ENCODE data around the gene NSUN2. TPM values are rescaled to one million over a fixed set of nuclear protein-coding genes. Genes with fewer than 3 reads are reported as not detected.

NSUN2 gene
- total RNA-seq = 10 to 100 TPM; 21.2 to 21.4 TPM

GRCh38 chr5:6632888-6633468, at the start of gene NSUN2, which contains the start of gene SRD5A1:
Gene NSUN2 (minus strand): TSS chr5:6633044. CDS start chr5:6632979, 65 bp downstream.
Gene SRD5A1 (plus strand): TSS chr5:6633440. CDS start chr5:6633577, 137 bp downstream.
- Histone ChIP-seq H3K27ac (peak within 1 kb of the TSS; percentile 95), H3K27me3 (no peaks in the 10 kb centered on the region), H3K4me3 (peak within 1 kb of the TSS; percentile 92 to 94), H3K36me3 (peaks cover 20% of the 10 kb centered on the region), H3K9me3 (no peaks in the 10 kb centered on the region), H3K4me1 (peaks cover 0 to 26% of the 10 kb centered on the region in 2 donors)
- DNase-seq (ENCODE audit: low spot score) = peak; percentile 91
- TF ChIP-seq CTCF (IDR thresholded peaks at IDR 0.05) = no peak

- Histone ChIP-seq H3K27me3 (no peaks in the 10 kb centered on the region), H3K27ac (no peak overlapping the region), H3K9me3 (no peaks in the 10 kb centered on the region), H3K4me3 (no peak overlapping the region), H3K4me1 (no peaks in the 10 kb centered on the region), H3K36me3 (no peaks in the 10 kb centered on the region)
- DNase-seq (ENCODE audit: low spot score) = no peak
- TF ChIP-seq CTCF (IDR thresholded peaks at IDR 0.05) = no peak
These were observed 49.4 kb upstream of the NSUN2 start for GRCh38 chr5:6682239-6682638.

- no peak for TF ChIP-seq CTCF (IDR thresholded peaks at IDR 0.05)
- H3K9me3 ChIP-seq = no peaks in the 10 kb centered on the region
These were observed 48.8 kb upstream of the NSUN2 start for GRCh38 chr5:6681682-6682081.

GRCh38 chr5:6680922-6681321, 48.1 kb upstream of the NSUN2 start:
- H3K36me3 ChIP-seq = no peaks in the 10 kb centered on the region
- H3K4me1 ChIP-seq = no peaks in the 10 kb centered on the region
- H3K27me3 ChIP-seq = no peaks in the 10 kb centered on the region
- H3K9me3 ChIP-seq = no peaks in the 10 kb centered on the region
- no peak for DNase-seq (ENCODE audit: low spot score)
- H3K27ac ChIP-seq = no peak overlapping the region
- no peak for TF ChIP-seq CTCF (IDR thresholded peaks at IDR 0.05)
- H3K4me3 ChIP-seq = no peak overlapping the region

More at GRCh38 chr5:6681682-6682081, 48.8 kb upstream of the NSUN2 start:
- Histone ChIP-seq H3K27me3 (no peaks in the 10 kb centered on the region), H3K36me3 (no peaks in the 10 kb centered on the region), H3K27ac (no peak overlapping the region), H3K4me1 (no peaks in the 10 kb centered on the region), H3K4me3 (no peak overlapping the region)
- no peak for DNase-seq (ENCODE audit: low spot score)

GRCh38 chr5:6678385-6678784, 45.5 kb upstream of the NSUN2 start:
- no peak overlapping the region for H3K4me3 ChIP-seq
- no peak overlapping the region for H3K27ac ChIP-seq
- H3K9me3 ChIP-seq = no peaks in the 10 kb centered on the region
- no peak for DNase-seq (ENCODE audit: low spot score)
- TF ChIP-seq CTCF (IDR thresholded peaks at IDR 0.05) = no peak
- H3K4me1 ChIP-seq = no peaks in the 10 kb centered on the region
- no peaks in the 10 kb centered on the region for H3K36me3 ChIP-seq
- no peaks in the 10 kb centered on the region for H3K27me3 ChIP-seq

- no peak for DNase-seq (ENCODE audit: low spot score)
- no peak for TF ChIP-seq CTCF (IDR thresholded peaks at IDR 0.05)
- no peak overlapping the region for H3K4me3 ChIP-seq
- H3K27me3 ChIP-seq = no peaks in the 10 kb centered on the region
- H3K4me1 ChIP-seq = no peaks in the 10 kb centered on the region
- no peaks in the 10 kb centered on the region for H3K36me3 ChIP-seq
- peaks cover 0 to 7% of the 10 kb centered on the region in 2 donors for H3K9me3 ChIP-seq
- no peak overlapping the region for H3K27ac ChIP-seq
These were observed 43.9 kb upstream of the NSUN2 start for GRCh38 chr5:6676702-6677101.
